ENCODE data around the gene PPP3R2.
"Not testable (repeated sequence)": the region's sequence is repeated elsewhere in the genome, so short reads cannot be mapped to it uniquely, and the experiment has no call there.

PPP3R2 gene, protein sequence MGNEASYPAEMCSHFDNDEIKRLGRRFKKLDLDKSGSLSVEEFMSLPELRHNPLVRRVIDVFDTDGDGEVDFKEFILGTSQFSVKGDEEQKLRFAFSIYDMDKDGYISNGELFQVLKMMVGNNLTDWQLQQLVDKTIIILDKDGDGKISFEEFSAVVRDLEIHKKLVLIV
- total RNA-seq: 0 to 0.13 (median 0) reads per million in 18 experiments

DNA sequence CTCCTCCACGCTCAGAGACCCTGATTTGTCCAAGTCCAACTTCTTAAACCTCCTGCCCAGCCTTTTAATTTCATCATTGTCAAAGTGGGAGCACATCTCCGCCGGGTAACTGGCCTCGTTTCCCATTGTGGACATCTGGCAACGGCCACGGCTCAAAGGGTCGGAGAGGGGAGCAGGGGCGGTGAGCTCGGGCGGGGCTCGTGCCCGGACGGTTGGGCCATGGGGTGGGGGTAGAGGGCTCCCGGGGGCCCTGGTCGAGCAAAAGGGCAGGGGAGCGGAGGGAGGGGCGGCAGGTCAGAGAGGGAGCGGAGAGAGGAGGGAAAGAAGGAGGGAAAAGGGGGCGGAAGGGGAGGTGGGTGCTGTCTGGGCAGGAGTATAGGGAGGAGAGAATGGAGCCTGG lies at the start of gene PPP3R2:
Gene PPP3R2, minus strand, starts transcription at position 174 of the 400 bp plus-strand sequence. Its CDS starts 48 bp downstream, at position 126.
- DNase-seq: no peak

DNA sequence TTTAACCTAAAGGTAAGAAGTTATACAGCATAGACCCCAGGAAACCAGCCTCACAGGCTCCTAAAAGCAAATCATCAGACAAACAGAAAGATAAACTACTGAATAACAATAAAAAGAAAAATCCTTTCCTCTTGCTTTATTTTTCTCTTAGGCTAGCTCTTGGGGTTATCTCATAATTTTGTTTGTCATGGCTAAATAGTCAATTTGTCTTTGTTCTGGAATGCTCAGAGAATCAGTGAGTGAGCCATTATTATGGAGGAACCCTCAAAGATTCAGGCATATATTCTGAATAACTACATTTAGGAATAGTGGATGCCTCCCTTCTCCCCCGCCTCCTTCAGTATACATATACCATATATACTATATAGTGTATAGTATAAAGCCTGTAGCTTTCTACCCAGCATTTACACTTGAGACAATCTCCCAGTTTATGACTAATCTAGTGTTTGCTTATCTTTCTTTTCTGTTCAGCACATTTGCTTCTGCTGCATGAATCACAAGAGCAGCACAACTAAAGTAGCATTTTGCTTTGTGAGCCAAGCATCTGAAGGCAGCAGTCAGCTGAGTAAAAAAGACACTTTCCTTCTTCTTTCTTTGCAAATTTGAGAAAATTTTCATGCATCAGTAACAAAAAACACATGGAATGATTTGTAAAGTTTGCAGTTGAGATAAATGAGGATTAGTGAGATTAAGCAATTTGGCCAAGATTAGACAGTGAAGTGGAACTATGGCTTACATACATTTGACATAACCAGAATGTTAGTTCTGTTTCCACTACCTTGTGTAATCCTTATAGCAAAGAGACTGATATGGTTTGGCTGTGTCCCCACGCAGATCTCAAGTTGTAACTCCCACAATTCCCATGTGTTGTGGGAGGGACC lies 45.3 kb upstream of the PPP3R2 start:
- no peak for DNase-seq

DNA sequence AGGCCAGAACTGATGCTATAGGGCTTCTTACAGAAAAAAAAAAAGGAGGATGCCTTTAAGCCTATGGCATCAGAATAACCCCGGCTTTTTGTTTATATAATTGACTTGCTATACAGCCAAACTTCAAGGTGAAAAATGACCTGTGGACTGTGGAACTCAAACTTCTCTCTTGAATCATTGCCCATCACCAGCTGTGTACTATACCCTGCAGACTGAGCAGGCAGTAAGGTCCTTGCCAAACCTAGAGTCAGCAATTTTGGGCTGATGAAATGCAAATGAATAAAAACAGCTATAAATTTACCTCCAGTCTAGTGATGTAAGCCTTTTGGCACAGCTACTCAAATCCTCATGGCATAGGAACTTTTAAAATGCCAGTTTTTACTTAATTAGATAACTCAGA lies 44.5 kb upstream of the PPP3R2 start:
- no peak for DNase-seq

DNA sequence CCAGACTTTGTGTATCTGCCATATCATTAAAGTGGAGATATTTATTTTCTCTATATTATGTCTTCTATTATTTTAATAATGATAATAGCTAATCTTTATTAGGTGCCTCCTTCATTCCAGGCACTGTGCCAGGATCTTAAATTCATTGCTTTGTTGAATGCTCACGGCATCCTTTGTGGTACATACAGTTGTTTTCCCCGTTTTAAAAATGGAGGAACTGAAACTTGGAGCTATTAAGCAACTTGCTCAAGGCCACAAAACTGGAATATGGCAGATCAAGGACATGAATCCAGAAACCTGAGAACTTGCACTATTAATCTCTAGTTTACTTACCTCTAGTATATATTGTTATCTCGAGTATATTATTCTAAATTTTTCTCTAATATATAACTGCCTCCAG lies 41.5 kb upstream of the PPP3R2 start:
- DNase-seq: peak; percentile 35 to 37

DNA sequence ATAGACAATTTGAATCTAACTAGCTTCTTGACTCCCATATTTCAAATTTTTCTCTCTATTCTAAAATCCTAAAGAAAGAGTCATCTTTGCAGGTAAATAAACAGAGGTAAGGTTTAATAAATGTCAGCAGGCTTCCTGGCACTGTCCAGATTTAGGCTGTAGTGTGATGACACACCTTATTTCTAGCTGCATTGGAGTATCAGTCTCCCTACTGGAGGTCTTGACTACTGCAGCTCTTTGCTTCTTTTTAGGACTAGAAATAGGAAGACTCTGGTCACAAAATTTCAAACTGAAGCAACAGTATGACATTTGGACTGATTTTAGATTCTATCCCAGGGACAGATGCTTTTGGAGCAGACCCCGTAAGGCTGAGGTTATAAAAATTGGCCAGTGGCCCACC lies 40.7 kb upstream of the PPP3R2 start:
- no peak for DNase-seq

DNA sequence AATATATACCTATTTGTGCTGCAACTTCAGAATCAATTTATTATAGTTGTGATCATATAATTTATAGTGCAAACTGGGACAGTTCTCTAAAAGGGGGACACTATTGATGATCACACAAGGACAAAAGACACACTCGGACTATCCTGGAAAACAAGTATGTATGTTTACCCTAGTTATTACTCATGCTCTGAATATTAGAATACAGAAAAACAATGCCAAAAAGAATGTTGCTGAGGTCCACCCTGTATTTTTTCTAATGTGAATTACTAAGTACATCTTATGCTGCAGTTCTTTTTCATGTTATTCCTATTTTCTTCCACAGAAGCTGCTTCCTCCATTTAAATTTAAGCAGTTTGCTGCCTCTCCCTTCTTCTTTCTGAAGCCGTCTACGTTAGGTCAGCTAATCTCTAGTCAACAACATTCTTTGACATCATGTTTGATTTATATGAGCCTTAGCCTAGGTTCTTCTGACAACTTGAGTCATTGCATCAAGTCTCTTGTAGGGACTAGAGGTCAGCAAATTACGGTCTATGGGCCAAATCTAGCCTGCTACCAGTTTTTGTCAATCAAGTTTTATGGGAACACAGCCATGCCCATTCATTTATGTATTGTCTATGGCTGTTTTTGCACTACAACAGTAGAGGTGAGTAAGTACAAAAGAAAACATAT lies 40.1 kb upstream of the PPP3R2 start:
- DNase-seq: no peak

DNA sequence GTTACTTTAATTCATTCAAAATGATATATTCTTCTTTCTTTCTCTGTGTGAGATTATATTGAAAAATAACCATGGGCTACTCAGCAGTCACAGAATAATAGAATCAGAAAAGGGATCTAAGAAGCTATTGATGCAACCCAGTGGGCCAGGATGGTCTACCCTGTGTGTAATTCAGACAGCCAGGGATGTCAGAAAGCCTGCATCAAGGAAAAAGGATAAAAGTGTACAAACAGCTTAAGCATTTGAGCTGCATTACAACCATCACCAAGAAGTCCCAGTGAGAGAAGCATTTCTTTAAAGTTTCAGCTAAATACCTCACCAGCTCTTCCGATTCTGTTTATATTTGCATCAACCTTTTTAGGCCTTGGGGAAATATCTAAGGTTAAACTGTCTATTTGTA lies 37.8 kb upstream of the PPP3R2 start:
- DNase-seq: no peak

DNA sequence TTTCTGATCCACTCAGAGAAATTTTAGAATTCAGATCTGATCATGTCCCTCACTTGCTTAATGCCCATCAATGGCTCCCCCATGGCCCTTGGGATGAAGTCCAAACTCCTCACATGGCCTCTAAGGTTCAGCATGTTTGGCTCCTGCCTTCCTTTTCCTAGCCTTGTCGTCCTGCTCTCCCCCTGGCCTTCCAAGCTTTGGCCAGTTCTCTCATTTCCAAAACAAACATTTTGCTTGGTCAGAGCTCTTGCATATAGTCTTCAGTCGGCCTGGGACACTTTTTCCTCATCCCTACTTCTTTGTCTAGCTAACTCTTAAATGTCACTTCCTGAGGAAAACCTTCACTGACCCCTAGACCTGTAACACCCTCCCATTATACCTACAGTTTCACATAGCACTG lies 37.1 kb upstream of the PPP3R2 start:
- no peak for DNase-seq

DNA sequence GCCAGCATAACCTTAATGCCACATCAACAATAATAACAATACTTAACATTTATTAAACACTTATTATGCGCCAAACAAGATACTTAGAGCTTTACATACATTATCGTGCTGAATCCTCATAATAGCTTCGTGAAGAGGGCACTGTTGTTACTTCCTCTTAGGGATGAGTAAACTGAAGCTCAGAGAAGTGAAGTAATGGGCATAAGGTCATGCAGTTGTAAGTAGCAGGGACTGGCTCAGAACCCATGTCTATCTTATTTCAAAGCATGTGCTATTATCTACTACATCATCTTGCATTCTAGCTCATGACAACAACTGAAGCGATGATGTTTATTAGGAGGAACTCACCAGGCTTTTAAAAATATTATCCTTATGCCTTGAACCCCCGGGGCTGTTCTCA lies 34.9 kb upstream of the PPP3R2 start:
- peak; percentile 71 to 75 for DNase-seq

DNA sequence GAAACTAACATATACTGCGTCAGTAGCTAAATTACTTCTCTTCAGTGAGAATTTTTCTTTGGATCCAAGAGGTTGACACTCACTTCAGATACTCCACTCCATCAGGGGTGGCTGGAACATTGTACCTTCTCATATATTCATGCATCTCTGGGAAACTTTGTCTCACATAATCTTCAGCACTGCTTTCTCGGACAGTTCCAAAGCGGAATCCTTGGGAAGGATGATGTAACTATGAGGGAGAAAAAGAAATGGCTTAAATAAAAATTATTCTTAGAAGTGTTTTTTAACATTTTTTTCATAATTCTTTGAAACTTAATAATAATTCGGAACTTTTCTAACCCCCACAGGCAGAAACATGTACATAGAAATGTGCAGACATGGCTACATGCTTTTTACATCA lies 33.4 kb upstream of the PPP3R2 start:
- no peak for DNase-seq

DNA sequence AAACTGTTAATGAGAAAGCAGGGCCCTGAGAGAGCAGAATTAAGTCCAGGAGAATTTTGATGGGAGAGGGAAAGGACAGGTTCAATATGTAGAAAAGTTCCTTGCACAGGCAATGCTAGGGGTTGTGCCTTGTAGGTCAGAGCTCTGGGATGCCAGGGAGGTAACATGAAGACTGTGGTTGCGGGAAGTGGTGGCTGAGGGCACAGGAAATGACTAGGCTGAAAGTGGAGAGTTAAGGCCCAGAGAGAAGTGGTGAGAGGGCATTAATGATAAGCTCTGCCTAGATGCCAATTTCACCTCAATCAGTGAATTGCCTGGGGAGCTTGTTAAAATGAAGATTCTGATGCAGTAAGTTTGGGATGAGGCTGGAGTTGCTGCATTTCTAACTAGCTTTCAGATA lies 31.5 kb upstream of the PPP3R2 start:
- DNase-seq: peak; percentile 9 to 19

DNA sequence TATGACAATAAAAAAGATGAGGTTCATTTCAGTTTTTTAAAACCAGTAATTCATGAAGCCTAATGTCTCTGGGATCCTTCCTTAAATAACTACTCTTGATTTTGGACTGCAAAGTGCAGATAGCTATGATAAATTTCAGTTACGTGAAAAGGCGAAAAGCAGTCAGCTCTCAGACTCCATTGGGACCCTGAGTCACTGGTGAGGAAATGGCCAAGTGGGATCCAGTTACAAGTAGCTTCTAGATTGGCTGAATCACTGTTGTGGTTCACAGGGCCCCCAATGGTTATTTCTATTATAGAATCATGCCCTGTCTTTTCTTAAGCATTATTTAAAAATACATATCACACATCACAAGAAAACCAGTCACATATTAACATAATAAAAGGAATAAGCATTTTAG lies 31.1 kb upstream of the PPP3R2 start:
- DNase-seq: no peak

DNA sequence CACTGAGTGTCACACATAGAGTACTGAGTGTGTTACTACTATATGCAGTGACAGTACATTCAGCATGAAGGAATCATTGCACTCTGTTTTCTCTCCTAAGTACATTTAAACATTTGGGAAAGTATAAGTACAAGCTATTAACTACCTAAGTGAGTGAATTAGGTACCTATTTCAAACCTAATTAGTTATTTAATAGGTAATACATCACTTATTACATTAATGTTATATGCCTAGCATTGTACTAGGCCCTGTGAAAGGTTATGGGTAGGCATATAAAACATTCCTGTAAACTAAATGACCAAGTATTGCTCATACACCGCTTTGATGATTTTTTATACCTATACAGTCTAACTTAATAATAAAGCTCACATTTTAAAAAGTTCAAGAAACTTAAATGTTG lies 25.7 kb upstream of the PPP3R2 start:
- no peak for DNase-seq

DNA sequence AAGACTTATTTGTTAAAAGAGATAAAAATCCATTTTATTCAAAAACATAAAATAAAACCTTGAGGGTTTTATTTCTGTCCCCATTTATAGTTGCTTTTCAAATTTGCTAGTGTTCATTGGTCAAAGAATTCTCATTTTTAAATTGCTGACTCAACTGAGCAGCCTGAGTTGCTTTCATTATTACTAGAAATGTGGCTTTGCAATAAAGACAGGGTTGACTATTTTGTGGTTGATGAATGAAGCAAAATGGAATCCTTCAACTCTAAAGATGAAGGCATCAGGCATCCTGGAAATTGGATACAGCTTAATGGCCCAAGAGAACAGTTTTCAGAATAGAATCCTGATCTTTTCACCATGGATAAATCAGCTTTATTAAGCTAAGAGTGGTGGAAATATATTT lies 23.9 kb upstream of the PPP3R2 start:
- DNase-seq: no peak

DNA sequence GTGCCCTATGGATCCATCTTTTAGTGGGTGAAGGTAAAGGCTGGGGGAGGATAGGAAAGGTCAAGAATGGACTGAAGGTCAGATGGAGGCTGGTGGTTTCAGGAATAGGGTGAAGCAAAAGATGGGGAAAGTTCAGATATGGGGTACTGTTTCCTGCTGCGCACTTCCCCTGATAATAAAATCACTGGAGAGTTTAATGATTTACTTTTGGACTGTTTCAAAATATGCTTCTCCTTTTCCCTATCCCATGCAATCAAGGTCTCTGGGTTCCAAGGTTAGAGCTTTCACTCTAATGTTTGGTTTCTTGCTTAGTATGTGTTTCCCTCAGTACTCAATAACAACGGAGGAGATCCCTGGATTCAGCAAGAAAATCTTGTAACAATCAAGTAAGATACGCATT lies 10.8 kb upstream of the PPP3R2 start:
- no peak for DNase-seq

DNA sequence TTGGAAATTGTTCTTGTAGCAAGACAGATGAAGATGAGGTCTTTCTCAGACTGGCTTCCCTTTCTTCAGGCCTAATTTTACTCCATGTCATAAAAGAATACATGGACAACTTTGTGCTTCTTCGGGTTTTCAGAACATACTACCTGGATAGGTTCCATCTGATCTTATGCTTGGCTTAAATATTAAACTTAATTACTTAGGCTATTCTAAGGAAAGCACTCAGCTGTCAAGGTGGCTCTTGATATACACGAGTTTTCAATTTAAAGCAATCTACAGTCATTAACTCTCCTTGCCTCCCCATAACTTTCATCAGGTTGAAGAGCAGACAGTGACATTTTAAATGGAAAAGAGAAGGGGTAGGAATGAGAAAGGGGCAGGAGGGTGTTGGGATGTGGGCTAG lies 9.5 kb upstream of the PPP3R2 start:
- no peak for DNase-seq

DNA sequence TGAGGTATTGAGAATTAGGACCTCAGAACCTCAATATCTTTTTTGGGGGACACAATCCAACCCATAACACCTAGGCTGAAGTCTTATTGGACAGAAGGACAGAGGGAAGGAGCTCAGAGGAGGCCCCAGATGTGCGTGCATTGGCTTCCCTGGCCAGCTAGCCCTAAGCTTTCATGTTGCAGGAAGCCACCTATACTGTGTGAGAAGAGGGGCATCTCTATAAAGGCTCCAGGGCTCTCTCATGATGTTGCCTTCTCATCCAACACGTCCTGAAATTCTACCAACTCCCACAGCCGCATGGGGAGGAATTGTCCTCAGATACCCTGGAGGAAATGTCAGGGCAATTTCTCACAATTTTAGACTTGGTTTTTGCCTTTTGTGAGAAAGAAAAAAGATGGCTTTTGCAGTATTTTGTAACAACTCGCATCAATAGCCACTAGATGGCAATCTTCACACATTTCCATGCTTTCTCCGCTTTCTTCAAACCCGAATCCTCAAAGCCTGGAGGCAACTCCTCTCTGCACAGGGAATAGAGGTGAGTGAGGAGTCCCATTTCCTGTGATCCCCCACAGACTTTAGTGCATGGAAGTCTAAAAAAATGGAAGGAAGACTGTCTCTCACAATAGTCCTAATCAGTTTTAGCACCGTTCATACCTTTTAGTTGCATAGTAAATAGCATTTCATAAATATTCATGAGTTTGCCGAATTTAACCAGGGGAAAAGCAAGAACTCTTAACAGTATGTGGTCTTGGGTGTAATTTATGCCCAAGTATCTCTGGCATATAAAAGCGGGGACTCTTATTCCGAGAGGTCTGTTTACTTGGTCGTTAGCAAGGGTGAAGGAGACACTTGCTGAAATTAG lies 7.4 kb upstream of the PPP3R2 start:
- DNase-seq: peak; percentile 51 to 52

DNA sequence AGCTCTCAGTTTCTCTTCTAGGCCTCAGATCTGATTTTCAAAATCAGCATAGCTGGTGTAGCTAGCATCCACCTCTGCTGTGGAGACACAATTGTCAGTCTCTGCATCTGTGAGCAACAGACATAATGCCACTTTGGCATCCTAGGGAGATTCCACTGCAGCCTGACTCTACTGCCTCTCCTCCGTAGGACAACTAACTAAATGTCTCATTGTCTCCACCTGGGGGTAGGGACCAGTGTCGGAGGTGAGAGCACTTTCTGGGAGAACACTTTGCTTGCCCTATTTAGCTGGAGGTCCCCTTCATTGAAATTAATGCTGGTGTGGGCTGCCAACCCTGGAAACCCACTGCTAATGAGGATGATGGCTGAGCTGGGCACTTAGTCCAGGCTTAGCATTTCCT lies 1.4 kb downstream of the PPP3R2 start:
- DNase-seq: no peak

DNA sequence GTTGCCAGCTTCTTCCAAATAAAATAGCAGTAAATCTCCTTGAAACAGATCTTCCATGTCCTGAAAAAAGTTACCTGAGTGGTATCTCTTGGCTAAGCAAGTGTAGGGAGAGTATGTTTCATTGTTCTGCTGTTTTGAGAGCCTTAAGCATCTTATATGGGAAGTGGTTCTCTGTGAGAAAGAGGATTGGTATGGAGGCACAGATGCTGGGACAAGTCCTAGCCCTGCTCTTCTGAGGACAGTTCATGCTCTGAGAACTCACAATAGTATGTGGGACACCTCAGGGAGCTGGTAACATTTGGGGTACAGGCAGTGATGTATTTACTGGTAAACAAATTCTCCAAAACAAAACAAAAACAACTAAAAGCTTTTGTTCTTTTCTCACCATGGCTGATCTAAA lies 2.0 kb downstream of the PPP3R2 start:
- no peak for DNase-seq

DNA sequence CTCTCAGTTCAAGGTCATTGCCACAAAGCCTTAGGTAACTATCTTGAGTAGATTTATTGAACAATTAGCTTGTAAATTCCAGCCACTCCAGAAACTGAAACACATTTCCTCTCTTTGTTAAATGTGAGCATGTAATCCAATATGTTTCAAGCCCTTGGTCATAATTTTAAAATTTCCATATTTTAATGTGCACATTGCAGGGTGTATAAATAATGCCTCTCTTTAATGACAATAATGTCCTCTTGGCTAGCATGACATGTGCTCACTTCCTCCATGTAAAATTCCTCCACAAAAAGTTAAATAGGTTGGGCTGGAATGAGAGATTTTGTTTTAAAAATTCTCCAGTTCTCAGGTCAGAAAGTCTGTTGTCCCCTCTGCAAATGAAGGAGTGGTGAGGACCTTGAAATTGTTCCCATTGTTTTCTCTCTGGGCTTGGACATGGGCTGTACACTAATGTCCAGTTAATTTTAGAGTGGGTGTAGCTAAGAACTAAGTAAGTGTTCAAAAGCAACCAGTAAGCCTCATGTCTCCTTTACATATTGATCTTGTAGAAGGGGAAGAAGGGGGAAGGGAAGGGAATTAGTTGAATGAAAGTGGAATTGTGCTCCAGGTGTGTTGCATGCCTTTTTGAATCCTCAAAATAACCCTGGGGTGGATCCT lies 2.9 kb downstream of the PPP3R2 start:
- no peak for DNase-seq

DNA sequence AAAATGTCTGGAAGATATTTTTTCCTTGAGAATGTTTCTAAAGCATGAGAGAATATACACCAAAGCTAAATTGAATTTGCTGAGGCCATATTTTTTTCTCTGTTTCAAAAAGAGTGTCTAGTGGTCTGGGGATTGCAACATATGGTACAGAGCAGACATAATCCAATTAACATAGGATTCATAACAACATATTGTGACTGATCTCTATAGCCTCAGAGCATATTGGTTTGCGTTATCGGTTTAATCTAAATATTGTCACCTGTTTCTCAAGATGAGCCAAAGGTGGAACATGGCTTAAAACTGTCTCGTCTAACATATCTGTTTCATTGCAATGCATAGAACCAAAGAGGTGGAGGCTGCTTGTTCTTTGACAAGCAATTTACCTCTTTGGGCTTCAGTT lies 3.9 kb downstream of the PPP3R2 start:
- DNase-seq: no peak

DNA sequence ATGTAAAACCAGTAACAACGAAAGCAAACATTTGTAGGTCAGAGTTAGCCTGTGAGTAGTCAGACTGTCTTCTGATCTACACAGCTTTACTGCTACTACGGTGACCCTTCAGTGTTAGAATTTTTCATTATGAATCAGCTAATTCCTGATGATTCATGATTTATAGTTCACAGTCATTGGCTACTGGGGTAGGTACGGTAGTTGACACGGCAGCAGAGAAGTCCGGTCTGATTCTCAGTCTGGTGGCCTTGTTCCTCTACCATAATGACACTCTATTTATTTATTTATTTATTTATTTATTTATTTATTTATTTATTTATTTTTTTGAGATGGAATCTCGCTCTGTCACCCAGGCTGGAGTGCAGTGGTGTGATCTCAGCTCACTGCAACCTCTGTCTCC lies 4.7 kb downstream of the PPP3R2 start:
- not testable (repeated sequence) for DNase-seq

Measured in inflammatory macrophage (primary cell).